ENCODE data around the gene SMARCA1.

The SMARCA1 gene

DNA sequence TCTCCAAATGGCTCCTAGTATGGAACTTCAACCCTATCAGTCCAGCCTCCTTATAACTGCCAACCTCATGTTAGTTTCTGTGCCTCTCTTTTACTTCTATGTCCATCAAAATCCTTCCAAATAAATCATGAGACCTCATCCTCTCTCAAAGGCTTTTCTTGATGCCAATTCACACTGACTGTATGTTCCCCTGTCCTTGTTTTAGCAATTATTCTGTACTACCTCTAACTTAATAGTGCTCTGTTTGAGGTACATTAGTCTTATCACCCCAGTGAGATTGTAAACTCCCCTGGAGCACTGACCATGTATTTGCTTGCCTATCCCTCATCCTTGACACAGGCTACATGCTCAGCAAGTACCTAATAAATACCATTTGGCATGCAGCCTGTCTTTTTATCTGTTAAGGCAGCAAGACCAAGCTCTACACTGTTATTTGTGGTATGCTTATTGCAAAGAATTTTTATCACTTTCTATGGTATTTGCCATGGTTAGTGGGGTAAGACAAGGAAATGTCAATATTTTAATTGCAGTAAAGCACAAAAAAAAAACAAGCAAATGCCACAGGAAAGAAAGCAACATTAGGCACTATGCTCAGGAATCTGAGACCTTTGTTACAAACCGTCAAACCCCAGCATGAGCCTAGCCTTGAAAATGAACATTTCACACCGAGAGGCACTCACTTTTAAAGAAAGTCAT, 119.2 kb downstream of the SMARCA1 start:
- TF ChIP-seq, protein P1, sequence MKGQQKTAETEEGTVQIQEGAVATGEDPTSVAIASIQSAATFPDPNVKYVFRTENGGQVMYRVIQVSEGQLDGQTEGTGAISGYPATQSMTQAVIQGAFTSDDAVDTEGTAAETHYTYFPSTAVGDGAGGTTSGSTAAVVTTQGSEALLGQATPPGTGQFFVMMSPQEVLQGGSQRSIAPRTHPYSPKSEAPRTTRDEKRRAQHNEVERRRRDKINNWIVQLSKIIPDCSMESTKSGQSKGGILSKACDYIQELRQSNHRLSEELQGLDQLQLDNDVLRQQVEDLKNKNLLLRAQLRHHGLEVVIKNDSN (IDR thresholded peaks at IDR 0.05), result no peak
- no peak for TF ChIP-seq TCF12 (IDR thresholded peaks at IDR 0.05; ENCODE audit: low read depth)
- no peak for TF ChIP-seq FOXM1 (IDR thresholded peaks at IDR 0.05; ENCODE audit: borderline replicate concordance, low read depth)
